Measurements from ENCODE around the gene CDH4.

Gene CDH4

DNA sequence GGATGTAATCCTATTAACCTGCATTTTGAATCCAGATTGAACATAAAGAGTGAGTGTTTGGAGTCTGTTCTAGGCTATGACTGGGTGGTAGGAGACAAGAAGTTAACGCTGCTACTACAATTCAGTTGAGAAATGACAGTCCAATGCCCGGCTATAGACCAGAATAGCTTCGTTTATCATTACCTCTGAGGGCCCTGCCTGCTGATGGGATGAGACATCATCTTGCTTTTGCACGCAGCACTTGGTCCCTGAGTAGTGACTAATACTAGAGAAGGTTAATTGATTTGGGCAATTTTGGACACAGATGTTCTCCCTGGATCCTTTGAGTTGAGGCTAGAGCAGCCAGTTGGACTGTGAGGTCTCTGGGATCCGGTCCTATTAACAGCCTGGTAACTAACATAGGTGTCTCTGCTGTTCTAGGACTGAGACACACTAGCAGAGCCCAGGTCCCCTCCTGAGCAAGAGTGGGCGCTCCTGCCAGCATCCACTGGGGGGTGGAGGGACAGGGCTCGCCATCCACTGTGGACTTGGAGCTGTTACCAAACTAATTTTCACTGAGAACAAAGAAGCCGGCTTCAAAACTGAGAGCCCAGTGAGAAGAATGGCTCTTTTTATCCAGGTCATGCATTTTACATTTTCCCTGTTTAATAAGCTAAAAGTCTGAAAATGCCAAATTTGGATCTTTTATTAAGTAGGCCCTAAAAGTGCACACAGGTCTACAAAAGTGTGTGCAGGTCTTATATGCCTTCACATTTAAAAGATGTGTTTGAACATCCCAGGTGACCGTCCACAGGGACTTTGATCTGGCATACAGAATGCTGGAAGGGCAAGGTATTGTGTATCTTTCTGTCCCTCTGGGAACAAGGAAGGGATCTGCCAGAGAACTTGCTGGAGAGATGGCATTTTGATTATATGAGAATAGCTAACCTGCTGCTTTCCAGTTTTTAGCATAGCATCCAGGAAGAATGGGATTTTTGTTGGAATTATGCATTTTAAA is 212.5 kb downstream of the CDH4 start:
- TF ChIP-seq, protein P1, sequence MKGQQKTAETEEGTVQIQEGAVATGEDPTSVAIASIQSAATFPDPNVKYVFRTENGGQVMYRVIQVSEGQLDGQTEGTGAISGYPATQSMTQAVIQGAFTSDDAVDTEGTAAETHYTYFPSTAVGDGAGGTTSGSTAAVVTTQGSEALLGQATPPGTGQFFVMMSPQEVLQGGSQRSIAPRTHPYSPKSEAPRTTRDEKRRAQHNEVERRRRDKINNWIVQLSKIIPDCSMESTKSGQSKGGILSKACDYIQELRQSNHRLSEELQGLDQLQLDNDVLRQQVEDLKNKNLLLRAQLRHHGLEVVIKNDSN (IDR thresholded peaks at IDR 0.05), result no peak
- TF ChIP-seq TEAD4 (IDR thresholded peaks at IDR 0.05), result no peak
- no peak for TF ChIP-seq YY1 (IDR thresholded peaks at IDR 0.05; ENCODE audit: low read depth)
- TF ChIP-seq CEBPB (IDR thresholded peaks at IDR 0.05), result no peak
- no peak for TF ChIP-seq FOXM1 (IDR thresholded peaks at IDR 0.05; ENCODE audit: borderline replicate concordance, low read depth)
- TF ChIP-seq, protein P2, sequence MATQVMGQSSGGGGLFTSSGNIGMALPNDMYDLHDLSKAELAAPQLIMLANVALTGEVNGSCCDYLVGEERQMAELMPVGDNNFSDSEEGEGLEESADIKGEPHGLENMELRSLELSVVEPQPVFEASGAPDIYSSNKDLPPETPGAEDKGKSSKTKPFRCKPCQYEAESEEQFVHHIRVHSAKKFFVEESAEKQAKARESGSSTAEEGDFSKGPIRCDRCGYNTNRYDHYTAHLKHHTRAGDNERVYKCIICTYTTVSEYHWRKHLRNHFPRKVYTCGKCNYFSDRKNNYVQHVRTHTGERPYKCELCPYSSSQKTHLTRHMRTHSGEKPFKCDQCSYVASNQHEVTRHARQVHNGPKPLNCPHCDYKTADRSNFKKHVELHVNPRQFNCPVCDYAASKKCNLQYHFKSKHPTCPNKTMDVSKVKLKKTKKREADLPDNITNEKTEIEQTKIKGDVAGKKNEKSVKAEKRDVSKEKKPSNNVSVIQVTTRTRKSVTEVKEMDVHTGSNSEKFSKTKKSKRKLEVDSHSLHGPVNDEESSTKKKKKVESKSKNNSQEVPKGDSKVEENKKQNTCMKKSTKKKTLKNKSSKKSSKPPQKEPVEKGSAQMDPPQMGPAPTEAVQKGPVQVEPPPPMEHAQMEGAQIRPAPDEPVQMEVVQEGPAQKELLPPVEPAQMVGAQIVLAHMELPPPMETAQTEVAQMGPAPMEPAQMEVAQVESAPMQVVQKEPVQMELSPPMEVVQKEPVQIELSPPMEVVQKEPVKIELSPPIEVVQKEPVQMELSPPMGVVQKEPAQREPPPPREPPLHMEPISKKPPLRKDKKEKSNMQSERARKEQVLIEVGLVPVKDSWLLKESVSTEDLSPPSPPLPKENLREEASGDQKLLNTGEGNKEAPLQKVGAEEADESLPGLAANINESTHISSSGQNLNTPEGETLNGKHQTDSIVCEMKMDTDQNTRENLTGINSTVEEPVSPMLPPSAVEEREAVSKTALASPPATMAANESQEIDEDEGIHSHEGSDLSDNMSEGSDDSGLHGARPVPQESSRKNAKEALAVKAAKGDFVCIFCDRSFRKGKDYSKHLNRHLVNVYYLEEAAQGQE (IDR thresholded peaks at IDR 0.05; ENCODE audit: low read depth), result no peak
- TF ChIP-seq ZBTB7A (IDR thresholded peaks at IDR 0.05; ENCODE audit: low read depth), result no peak
- TF ChIP-seq, protein P3, sequence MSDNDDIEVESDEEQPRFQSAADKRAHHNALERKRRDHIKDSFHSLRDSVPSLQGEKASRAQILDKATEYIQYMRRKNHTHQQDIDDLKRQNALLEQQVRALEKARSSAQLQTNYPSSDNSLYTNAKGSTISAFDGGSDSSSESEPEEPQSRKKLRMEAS (IDR thresholded peaks at IDR 0.05), result no peak
- TF ChIP-seq EP300 (IDR thresholded peaks at IDR 0.05; ENCODE audit: borderline replicate concordance), result no peak
- no peak for TF ChIP-seq RAD21 (IDR thresholded peaks at IDR 0.05; ENCODE audit: low read depth)
- no peak for TF ChIP-seq TCF12 (IDR thresholded peaks at IDR 0.05; ENCODE audit: low read depth)
- TF ChIP-seq NFIC (IDR thresholded peaks at IDR 0.05), result no peak
- TF ChIP-seq CREB1 (IDR thresholded peaks at IDR 0.05; ENCODE audit: low read depth), result no peak
- TF ChIP-seq EGR1 (IDR thresholded peaks at IDR 0.05), result no peak
- no peak for TF ChIP-seq TAF1 (IDR thresholded peaks at IDR 0.05; ENCODE audit: low read depth)

DNA sequence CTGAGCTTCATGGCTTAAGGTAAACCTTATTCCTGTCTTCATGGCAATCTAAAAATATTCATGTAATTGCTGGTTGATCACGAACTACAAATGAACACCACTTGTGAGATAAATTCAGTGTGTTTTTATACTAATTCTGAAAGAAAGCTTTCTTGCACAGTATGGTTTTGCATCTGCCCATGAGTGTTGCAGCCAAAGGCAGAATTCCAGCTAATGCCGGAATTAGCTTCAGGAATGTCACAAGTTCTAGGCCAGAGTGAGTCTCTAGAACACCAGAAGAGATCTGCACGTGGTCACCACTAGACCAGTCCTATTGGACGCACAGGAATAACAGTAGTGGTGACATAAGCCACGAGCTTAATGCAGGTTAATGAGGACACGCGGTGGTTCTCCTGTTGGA is 223.7 kb downstream of the CDH4 start:
- TF ChIP-seq, protein P1 (IDR thresholded peaks at IDR 0.05), result no peak
- TF ChIP-seq NFIC (IDR thresholded peaks at IDR 0.05) (no peak), EP300 (IDR thresholded peaks at IDR 0.05; ENCODE audit: borderline replicate concordance) (no peak), TAF1 (IDR thresholded peaks at IDR 0.05; ENCODE audit: low read depth) (no peak), TCF12 (IDR thresholded peaks at IDR 0.05; ENCODE audit: low read depth) (no peak)

DNA sequence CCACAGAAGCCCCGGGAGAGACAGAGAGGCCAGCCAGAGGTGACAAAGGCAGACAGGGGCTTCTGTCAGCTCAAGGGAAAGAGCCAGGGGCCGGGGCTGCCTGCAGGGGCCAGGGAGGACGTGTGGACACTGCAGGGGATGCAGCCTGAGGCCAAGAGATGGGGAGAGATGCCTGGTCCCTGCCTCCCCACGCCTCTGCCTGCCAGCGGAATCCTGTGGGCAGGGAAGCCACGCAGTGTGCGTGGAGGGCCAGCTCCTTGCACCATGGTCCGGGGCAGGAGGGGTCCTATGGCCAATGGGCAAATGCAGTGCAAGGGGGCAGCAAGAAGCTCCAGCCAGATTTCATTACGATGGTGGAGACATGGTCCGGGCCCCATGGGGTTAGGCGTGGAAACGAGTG is 224.9 kb downstream of the CDH4 start:
- TF ChIP-seq TAF1 (IDR thresholded peaks at IDR 0.05; ENCODE audit: low read depth) (no peak), ZBTB7A (IDR thresholded peaks at IDR 0.05; ENCODE audit: low read depth) (no peak), TEAD4 (IDR thresholded peaks at IDR 0.05) (no peak), EGR1 (IDR thresholded peaks at IDR 0.05) (no peak), CEBPB (IDR thresholded peaks at IDR 0.05) (no peak)

DNA sequence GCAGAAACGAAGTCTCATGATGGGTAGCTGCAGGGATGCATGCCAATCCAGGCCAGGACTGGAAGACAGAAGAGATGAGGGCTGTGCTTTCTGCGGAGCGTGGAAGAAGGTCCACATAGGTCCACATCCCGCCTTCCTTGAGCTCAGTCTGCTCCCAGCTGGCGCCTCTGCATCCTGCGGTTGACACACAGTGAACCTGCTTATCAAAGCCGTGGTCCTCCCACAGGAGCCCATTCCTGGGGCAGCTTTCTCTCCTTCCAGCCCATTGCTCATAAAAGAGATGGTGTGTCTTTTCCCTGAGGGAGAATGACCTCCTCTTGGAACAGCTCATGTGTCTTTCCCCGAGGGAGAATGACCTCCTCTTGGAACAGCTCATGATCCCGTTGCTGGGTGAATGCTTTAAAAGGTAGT is 225.4 kb downstream of the CDH4 start:
- TF ChIP-seq, protein P3 (IDR thresholded peaks at IDR 0.05), result no peak

DNA sequence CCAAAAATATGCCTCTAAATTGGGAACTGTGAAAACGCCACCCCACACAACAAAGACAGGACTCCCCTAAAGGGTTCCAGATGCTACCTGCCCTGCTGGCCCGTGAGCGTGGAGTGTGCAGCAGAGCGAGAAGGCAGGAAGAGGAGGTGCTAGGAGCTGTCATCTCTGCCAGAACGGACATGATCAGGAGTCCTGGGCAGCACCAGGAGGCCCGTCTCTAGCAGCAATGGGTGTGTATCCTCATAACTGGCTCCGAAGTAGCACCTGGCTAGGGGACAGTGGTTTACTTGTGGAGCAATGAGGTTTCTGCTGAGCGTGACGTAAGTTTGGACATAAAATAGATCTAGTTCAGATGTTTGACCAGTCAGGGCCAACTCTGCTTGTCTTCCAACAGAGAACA is 226.0 kb downstream of the CDH4 start:
- TF ChIP-seq, protein P3 (IDR thresholded peaks at IDR 0.05), result no peak
- no peak for TF ChIP-seq ZBTB7A (IDR thresholded peaks at IDR 0.05; ENCODE audit: low read depth)
- TF ChIP-seq TEAD4 (IDR thresholded peaks at IDR 0.05), result no peak
- TF ChIP-seq FOXM1 (IDR thresholded peaks at IDR 0.05; ENCODE audit: borderline replicate concordance, low read depth), result no peak
- no peak for TF ChIP-seq EP300 (IDR thresholded peaks at IDR 0.05; ENCODE audit: borderline replicate concordance)
- TF ChIP-seq, protein P2 (IDR thresholded peaks at IDR 0.05; ENCODE audit: low read depth), result no peak
- TF ChIP-seq, protein P1 (IDR thresholded peaks at IDR 0.05), result no peak

All from Ishikawa (cell line).